Gastroesophageal sphincter (tissue), 4 donors: ENCODE data around the gene PCBD1. TPM values are rescaled to one million over a fixed set of nuclear protein-coding genes. Genes with fewer than 3 reads are reported as not detected.

Source experiments
- ATAC-seq: fragments of 150-250 bp; one replicate; pipeline ENCODE4 v1.9.1; 2016; ENCODE audit warnings: mild to moderate bottlenecking, moderate library complexity
- H3K27ac ChIP-seq, 4 donors: fragments of 200-600 bp; sonication (generic) in 3 of 4; 1 replicate in 3 of 4; 2 replicates in 1 of 4; pipeline ENCODE4 v1.5.1; 2016 to 2019
- H3K27me3 ChIP-seq: fragments of 200-600 bp; sonication (generic); one replicate; pipeline ENCODE4 v1.5.1; 2019
- H3K36me3 ChIP-seq, 2 donors: fragments of 200-600 bp; sonication (generic); one replicate each; pipeline ENCODE4 v1.5.1; 2019; ENCODE audit warnings: control low read depth in 1 of 2
- H3K4me1 ChIP-seq, 3 donors: fragments of 200-600 bp; sonication (generic); 1 replicate in 2 of 3; 2 replicates in 1 of 3; pipeline ENCODE4 v1.5.1; 2016 to 2019; ENCODE audit warnings: control low read depth in 2 of 3
- H3K4me3 ChIP-seq, 2 donors: fragments of 200-600 bp; sonication (generic); one replicate each; pipeline ENCODE4 v1.5.1; 2019; ENCODE audit warnings: mild to moderate bottlenecking in 1 of 2, moderate library complexity in 1 of 2
- H3K9me3 ChIP-seq, 3 donors: fragments of 200-600 bp; sonication (generic); one replicate each; pipeline ENCODE4 v1.5.1; 2017 to 2019; ENCODE audit warnings: control low read depth in 2 of 3
- CTCF ChIP-seq, 4 experiments: fragments of 200-600 bp in 2 of 4; fragments of 450-650 bp in 2 of 4; sonication (generic) in 1 of 4; IDR thresholded peaks; one replicate each; pipeline ENCODE4 v1.5.1; 2017 to 2019; ENCODE audit warnings: antibody characterized with exemption in 4 of 4, mild to moderate bottlenecking in 2 of 4, moderate library complexity in 2 of 4
- EP300 ChIP-seq: sonication (generic); formaldehyde crosslinking; IDR thresholded peaks from one replicate; pipeline ENCODE4 v1.6.1; 2017; ENCODE audit warnings: antibody characterized with exemption, mild to moderate bottlenecking
- POLR2A ChIP-seq, 2 donors: fragments of 450-650 bp; IDR thresholded peaks; one replicate each; pipeline ENCODE4 v1.6.1; 2017; ENCODE audit warnings: antibody characterized with exemption in 2 of 2, mild to moderate bottlenecking in 2 of 2, moderate library complexity in 1 of 2
- POLR2AphosphoS5 ChIP-seq: sonication (generic); formaldehyde crosslinking; IDR thresholded peaks from one replicate; pipeline ENCODE4 v1.6.1; 2017; ENCODE audit warnings: antibody characterized with exemption
- WGBS, 2 donors: methylation state at CpG; one replicate each; pipeline ENCODE4 v1.1.5; 2018; ENCODE audit warnings: low coverage in 1 of 2; 5-methylcytosine and 5-hydroxymethylcytosine counted together
- total RNA-seq, 4 donors: library from RNA; depleted of rRNA; stranded (reverse); fragments of >200 nt; gene quantifications; one replicate each; pipeline ENCODE4 v1.1.0, GENCODE V29; 2016

Gene PCBD1
- total RNA-seq, result 100 to 1,000 TPM in 1 of 4 donors, 10 to 100 TPM in 3; 63.4 to 102 (median 74.0) TPM

- peak within 1 kb of the TSS; percentile 80 to 89 for H3K4me3 ChIP-seq
- H3K4me1 ChIP-seq, result peaks cover 0 to 48% (median 4%) of the 10 kb centered on the region in 3 donors
- H3K36me3 ChIP-seq, result peaks cover 0 to 29% of the 10 kb centered on the region in 2 donors
- peak within 1 kb of the TSS; percentile 85 to 97 (median 95) for H3K27ac ChIP-seq
- no peaks in the 10 kb centered on the region for H3K27me3 ChIP-seq
- 0% methylated on average over 4 to 10 of the region's 85 CpGs for WGBS, 2 donors
- peak; percentile 90 for ATAC-seq
- H3K9me3 ChIP-seq, result no peaks in the 10 kb centered on the region
- TF ChIP-seq POLR2AphosphoS5 (peak; percentile 47), EP300 (no peak), POLR2A (IDR thresholded peaks at IDR 0.05) (peak; percentile 25 to 40), CTCF (IDR thresholded peaks at IDR 0.05) (peak in 2 of 4 experiments; percentile 5 to 11)
Measured at GRCh38 chr10:70887804-70888800, at the start of gene PCBD1. PCBD1 (minus strand) TSS chr10:70888565; CDS start chr10:70888533, 32 bp downstream.

GRCh38 chr10:70937661-70938060 lies 49.3 kb upstream of the PCBD1 start:
- no peak for ATAC-seq

GRCh38 chr10:70936111-70936510 lies 47.7 kb upstream of the PCBD1 start:
- Histone ChIP-seq H3K4me3 (no peak overlapping the region), H3K4me1 (no peaks in the 10 kb centered on the region), H3K36me3 (no peaks in the 10 kb centered on the region), H3K27me3 (peaks cover 8% of the 10 kb centered on the region), H3K9me3 (no peaks in the 10 kb centered on the region), H3K27ac (no peak overlapping the region)
- no peak for ATAC-seq
- TF ChIP-seq CTCF (IDR thresholded peaks at IDR 0.05) (no peak), POLR2AphosphoS5 (no peak), EP300 (no peak), POLR2A (IDR thresholded peaks at IDR 0.05) (no peak)
- 42 to 100% methylated on average over 1 to 2 of the region's 6 CpGs for WGBS, 2 donors

More at GRCh38 chr10:70937661-70938060, 49.3 kb upstream of the PCBD1 start:
- no peaks in the 10 kb centered on the region for H3K9me3 ChIP-seq
- H3K4me3 ChIP-seq, result no peak overlapping the region
- H3K27me3 ChIP-seq, result peaks cover 8% of the 10 kb centered on the region
- no peak for TF ChIP-seq POLR2A (IDR thresholded peaks at IDR 0.05)
- TF ChIP-seq CTCF (IDR thresholded peaks at IDR 0.05), result no peak
- TF ChIP-seq EP300, result no peak
- no peak for TF ChIP-seq POLR2AphosphoS5
- 100% methylated on average over 1 of the region's 7 CpGs; no CpG with 5 or more reads in 1 of the 2 donors for WGBS, 2 donors
- H3K36me3 ChIP-seq, result no peaks in the 10 kb centered on the region
- H3K4me1 ChIP-seq, result no peaks in the 10 kb centered on the region
- no peak overlapping the region for H3K27ac ChIP-seq

GRCh38 chr10:70935631-70936030 lies 47.3 kb upstream of the PCBD1 start:
- WGBS, 2 donors, result 78% methylated on average over 4 of the region's 10 CpGs; no CpG with 5 or more reads in 1 of the 2 donors
- no peak overlapping the region for H3K27ac ChIP-seq
- no peaks in the 10 kb centered on the region for H3K4me1 ChIP-seq
- no peak for ATAC-seq
- no peaks in the 10 kb centered on the region for H3K9me3 ChIP-seq
- no peak for TF ChIP-seq POLR2AphosphoS5
- TF ChIP-seq POLR2A (IDR thresholded peaks at IDR 0.05), result no peak
- no peak for TF ChIP-seq EP300
- no peak for TF ChIP-seq CTCF (IDR thresholded peaks at IDR 0.05)
- H3K36me3 ChIP-seq, result no peaks in the 10 kb centered on the region
- H3K4me3 ChIP-seq, result no peak overlapping the region
- H3K27me3 ChIP-seq, result peaks cover 8% of the 10 kb centered on the region
